ENCODE data around the gene JPH3. TPM values are rescaled to one million over a fixed set of nuclear protein-coding genes. Genes with fewer than 3 reads are reported as not detected.
"Not testable (repeated sequence)": the region's sequence is repeated elsewhere in the genome, so short reads cannot be mapped to it uniquely, and the experiment has no call there.

JPH3 gene
- total RNA-seq, 1 experiment from 2014 or later, result 39.0 TPM

DNA sequence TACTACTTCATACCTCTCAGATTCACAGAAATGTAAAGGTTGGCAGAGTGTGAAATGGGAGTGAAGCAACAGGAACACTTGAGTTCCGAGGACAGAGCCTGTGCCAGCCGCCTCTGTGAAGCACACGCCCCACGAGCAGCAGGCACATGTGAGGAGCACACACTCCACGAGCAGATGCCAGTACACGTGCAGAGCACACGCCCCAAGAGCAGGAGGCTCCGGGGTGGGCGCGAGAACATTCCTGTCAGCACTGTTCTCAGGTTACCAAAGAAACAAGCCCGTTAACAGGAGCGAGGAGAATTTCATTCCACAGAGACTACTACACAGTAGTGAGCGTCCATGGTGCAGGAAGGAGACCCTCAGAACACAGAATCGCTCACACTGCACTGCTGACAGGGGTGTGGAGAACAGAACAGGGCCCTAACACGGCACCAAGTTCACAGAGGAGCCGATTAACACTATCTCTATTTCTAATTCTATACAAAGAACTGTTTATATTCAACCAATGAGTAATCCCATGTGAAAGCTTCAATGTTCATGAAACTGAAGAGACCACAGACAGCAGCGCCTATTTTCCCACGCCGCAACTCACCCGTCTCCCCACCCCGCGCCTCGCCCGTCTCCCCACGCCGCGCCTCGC lies 123.4 kb downstream of the JPH3 start:
- Mint-ChIP-seq H3K9me3 (no peaks in the 10 kb centered on the region), H3K27me3 (ENCODE audit: low read depth) (no peaks in the 10 kb centered on the region), H3K27ac (peak overlapping the region; percentile 70; the same call in 1 of the 2 replicates), H3K4me3 (no peak overlapping the region), H3K36me3 (peaks cover 51% of the 10 kb centered on the region), H3K4me1 (0 out of 2 replicates have a peak, but pooled peaks cover 3% of the 10 kb centered on the region)
- TF ChIP-seq ESRRA (CRISPR knock-in tag; IDR thresholded peaks at IDR 0.05; ENCODE audit: borderline replicate concordance) (no peak), NR3C1 (CRISPR knock-in tag; conservative IDR thresholded peaks at IDR 0.05; ENCODE audit: low read depth) (no peak), OVOL2 (CRISPR knock-in tag; IDR thresholded peaks at IDR 0.05; ENCODE audit: borderline replicate concordance) (no peak), ZNF219 (CRISPR knock-in tag; IDR thresholded peaks at IDR 0.05; ENCODE audit: borderline replicate concordance) (no peak), GABPB1 (CRISPR knock-in tag; IDR thresholded peaks at IDR 0.05) (no peak), IRF2 (CRISPR knock-in tag; IDR thresholded peaks at IDR 0.05; ENCODE audit: borderline replicate concordance, low read depth) (no peak), ZNF263 (CRISPR knock-in tag; IDR thresholded peaks at IDR 0.05; ENCODE audit: low read depth) (no peak), TEAD4 (CRISPR knock-in tag; IDR thresholded peaks at IDR 0.05) (no peak), ATF1 (CRISPR knock-in tag; IDR thresholded peaks at IDR 0.05) (no peak), NR1H2 (CRISPR knock-in tag; IDR thresholded peaks at IDR 0.05) (no peak), MYBL2 (CRISPR knock-in tag; IDR thresholded peaks at IDR 0.05) (no peak)
- TF ChIP-seq, protein P1, sequence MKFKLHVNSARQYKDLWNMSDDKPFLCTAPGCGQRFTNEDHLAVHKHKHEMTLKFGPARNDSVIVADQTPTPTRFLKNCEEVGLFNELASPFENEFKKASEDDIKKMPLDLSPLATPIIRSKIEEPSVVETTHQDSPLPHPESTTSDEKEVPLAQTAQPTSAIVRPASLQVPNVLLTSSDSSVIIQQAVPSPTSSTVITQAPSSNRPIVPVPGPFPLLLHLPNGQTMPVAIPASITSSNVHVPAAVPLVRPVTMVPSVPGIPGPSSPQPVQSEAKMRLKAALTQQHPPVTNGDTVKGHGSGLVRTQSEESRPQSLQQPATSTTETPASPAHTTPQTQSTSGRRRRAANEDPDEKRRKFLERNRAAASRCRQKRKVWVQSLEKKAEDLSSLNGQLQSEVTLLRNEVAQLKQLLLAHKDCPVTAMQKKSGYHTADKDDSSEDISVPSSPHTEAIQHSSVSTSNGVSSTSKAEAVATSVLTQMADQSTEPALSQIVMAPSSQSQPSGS (CRISPR knock-in tag; IDR thresholded peaks at IDR 0.05; ENCODE audit: borderline replicate concordance, low read depth), result no peak
- TF ChIP-seq, protein P2, sequence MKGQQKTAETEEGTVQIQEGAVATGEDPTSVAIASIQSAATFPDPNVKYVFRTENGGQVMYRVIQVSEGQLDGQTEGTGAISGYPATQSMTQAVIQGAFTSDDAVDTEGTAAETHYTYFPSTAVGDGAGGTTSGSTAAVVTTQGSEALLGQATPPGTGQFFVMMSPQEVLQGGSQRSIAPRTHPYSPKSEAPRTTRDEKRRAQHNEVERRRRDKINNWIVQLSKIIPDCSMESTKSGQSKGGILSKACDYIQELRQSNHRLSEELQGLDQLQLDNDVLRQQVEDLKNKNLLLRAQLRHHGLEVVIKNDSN (CRISPR knock-in tag; IDR thresholded peaks at IDR 0.05), result no peak
- TF ChIP-seq, protein P3, sequence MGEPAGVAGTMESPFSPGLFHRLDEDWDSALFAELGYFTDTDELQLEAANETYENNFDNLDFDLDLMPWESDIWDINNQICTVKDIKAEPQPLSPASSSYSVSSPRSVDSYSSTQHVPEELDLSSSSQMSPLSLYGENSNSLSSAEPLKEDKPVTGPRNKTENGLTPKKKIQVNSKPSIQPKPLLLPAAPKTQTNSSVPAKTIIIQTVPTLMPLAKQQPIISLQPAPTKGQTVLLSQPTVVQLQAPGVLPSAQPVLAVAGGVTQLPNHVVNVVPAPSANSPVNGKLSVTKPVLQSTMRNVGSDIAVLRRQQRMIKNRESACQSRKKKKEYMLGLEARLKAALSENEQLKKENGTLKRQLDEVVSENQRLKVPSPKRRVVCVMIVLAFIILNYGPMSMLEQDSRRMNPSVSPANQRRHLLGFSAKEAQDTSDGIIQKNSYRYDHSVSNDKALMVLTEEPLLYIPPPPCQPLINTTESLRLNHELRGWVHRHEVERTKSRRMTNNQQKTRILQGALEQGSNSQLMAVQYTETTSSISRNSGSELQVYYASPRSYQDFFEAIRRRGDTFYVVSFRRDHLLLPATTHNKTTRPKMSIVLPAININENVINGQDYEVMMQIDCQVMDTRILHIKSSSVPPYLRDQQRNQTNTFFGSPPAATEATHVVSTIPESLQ (CRISPR knock-in tag; IDR thresholded peaks at IDR 0.05), result no peak
- TF ChIP-seq, protein P4, sequence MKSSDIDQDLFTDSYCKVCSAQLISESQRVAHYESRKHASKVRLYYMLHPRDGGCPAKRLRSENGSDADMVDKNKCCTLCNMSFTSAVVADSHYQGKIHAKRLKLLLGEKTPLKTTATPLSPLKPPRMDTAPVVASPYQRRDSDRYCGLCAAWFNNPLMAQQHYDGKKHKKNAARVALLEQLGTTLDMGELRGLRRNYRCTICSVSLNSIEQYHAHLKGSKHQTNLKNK (CRISPR knock-in tag; IDR thresholded peaks at IDR 0.05), result no peak
- TF ChIP-seq, protein P5, sequence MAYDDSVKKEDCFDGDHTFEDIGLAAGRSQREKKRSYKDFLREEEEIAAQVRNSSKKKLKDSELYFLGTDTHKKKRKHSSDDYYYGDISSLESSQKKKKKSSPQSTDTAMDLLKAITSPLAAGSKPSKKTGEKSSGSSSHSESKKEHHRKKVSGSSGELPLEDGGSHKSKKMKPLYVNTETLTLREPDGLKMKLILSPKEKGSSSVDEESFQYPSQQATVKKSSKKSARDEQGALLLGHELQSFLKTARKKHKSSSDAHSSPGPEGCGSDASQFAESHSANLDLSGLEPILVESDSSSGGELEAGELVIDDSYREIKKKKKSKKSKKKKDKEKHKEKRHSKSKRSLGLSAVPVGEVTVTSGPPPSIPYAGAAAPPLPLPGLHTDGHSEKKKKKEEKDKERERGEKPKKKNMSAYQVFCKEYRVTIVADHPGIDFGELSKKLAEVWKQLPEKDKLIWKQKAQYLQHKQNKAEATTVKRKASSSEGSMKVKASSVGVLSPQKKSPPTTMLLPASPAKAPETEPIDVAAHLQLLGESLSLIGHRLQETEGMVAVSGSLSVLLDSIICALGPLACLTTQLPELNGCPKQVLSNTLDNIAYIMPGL (CRISPR knock-in tag; IDR thresholded peaks at IDR 0.05), result no peak
- ChIA-PET CTCF (interaction anchor here (1.9 kb wide), 1 partner anchor 23 kb away, joined by 6 read pairs; no protein-coding TSS in a partner anchor), POLR2A (no interaction called here)
- ATAC-seq (no peak), DNase-seq (ENCODE audit: low spot score) (no peak)

DNA sequence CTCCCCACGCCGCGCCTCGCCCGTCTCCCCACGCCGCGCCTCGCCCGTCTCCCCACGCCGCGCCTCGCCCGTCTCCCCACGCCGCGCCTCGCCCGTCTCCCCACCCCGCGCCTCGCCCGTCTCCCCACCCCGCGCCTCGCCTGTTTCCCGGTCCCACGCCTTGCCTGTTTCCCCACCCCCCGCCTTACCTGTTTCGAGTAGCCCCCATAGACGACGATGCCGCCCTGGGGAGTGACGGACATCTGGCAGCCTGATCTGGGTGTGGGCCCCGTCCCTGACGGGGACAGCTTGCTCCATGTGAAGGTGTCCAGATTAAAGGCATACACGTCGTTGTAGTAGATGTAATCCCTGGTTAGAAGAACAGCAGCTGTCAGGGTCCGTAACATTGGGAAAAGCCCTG lies 124.3 kb downstream of the JPH3 start:
- Mint-ChIP-seq H3K36me3 (peaks cover 54% of the 10 kb centered on the region), H3K27ac (peak overlapping the region; percentile 34; the same call in 1 of the 2 replicates)
- DNase-seq (ENCODE audit: low spot score); H3K4me3 Mint-ChIP-seq; ATAC-seq; POLR2A ChIA-PET; CTCF ChIA-PET; H3K27me3 Mint-ChIP-seq (ENCODE audit: low read depth); H3K4me1 Mint-ChIP-seq; H3K9me3 Mint-ChIP-seq: not testable (repeated sequence)
